ENCODE results near the gene PTPN18. TPM values are rescaled to one million over a fixed set of nuclear protein-coding genes. Genes with fewer than 3 reads are reported as not detected.

Gene PTPN18
- total RNA-seq, 1 donor from 2014 or later = 30.2 TPM

DNA sequence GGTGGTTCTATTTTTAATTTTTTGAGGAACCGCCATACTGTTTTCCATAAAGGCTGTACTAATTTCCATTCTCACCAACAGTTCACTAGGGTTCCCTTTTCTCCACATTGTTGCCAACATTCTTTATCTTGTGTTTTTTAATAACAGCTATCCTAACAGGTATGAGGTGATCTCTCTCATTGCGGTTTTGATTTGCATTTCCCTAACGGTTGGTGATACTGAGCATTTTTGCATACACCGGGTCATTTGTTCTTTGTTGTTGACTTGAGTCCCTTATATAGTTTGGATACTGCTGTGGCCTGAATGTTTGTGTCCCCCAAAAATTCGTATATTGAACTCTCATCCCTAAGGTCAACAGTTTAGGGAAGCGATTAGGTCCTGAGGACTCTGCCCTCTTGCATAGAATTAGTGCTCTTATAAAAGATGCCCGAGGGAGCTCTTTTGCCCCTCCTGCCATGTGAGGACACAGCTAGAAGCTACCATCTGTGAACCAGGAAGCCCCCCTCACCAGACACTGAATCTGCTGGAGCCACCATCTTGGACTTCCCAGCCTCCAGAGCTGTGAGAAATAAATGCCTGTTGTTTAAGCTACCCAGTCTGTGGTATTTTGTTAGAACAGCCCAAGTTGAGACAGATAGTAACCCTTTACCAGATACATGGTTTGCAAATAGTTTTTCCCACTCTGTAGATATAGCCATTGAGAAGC lies 8.5 kb upstream of the PTPN18 start:
- peaks cover 19% of the 10 kb centered on the region for H3K4me1 Mint-ChIP-seq (ENCODE audit: unreplicated experiment)
- no peak for DNase-seq (ENCODE audit: extremely low spot score, unreplicated experiment)
- H3K9me3 Mint-ChIP-seq (ENCODE audit: unreplicated experiment) = no peaks in the 10 kb centered on the region
- no peak overlapping the region for H3K4me3 Mint-ChIP-seq (ENCODE audit: unreplicated experiment)
- no peak overlapping the region for H3K27ac Mint-ChIP-seq (ENCODE audit: unreplicated experiment)
- peaks cover 29% of the 10 kb centered on the region for H3K36me3 Mint-ChIP-seq (ENCODE audit: unreplicated experiment)
- TF ChIP-seq, protein P1, sequence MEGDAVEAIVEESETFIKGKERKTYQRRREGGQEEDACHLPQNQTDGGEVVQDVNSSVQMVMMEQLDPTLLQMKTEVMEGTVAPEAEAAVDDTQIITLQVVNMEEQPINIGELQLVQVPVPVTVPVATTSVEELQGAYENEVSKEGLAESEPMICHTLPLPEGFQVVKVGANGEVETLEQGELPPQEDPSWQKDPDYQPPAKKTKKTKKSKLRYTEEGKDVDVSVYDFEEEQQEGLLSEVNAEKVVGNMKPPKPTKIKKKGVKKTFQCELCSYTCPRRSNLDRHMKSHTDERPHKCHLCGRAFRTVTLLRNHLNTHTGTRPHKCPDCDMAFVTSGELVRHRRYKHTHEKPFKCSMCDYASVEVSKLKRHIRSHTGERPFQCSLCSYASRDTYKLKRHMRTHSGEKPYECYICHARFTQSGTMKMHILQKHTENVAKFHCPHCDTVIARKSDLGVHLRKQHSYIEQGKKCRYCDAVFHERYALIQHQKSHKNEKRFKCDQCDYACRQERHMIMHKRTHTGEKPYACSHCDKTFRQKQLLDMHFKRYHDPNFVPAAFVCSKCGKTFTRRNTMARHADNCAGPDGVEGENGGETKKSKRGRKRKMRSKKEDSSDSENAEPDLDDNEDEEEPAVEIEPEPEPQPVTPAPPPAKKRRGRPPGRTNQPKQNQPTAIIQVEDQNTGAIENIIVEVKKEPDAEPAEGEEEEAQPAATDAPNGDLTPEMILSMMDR (IDR thresholded peaks at IDR 0.05) = no peak
- H3K27me3 Mint-ChIP-seq (ENCODE audit: unreplicated experiment) = no peaks in the 10 kb centered on the region

GRCh38 chr2:130349174-130349573 lies 6.7 kb upstream of the PTPN18 start:
- peaks cover 29% of the 10 kb centered on the region for H3K36me3 Mint-ChIP-seq (ENCODE audit: unreplicated experiment)
- TF ChIP-seq, protein P1 (IDR thresholded peaks at IDR 0.05) = no peak
- DNase-seq (ENCODE audit: extremely low spot score, unreplicated experiment) = no peak
- H3K9me3 Mint-ChIP-seq (ENCODE audit: unreplicated experiment) = no peaks in the 10 kb centered on the region
- H3K27me3 Mint-ChIP-seq (ENCODE audit: unreplicated experiment) = no peaks in the 10 kb centered on the region
- no peak overlapping the region for H3K27ac Mint-ChIP-seq (ENCODE audit: unreplicated experiment)
- H3K4me1 Mint-ChIP-seq (ENCODE audit: unreplicated experiment) = peaks cover 16% of the 10 kb centered on the region
- H3K4me3 Mint-ChIP-seq (ENCODE audit: unreplicated experiment) = no peak overlapping the region

GRCh38 chr2:130351711-130352110 lies 4.1 kb upstream of the PTPN18 start:
- no peak overlapping the region for H3K4me3 Mint-ChIP-seq (ENCODE audit: unreplicated experiment)
- no peaks in the 10 kb centered on the region for H3K27me3 Mint-ChIP-seq (ENCODE audit: unreplicated experiment)
- no peak overlapping the region for H3K27ac Mint-ChIP-seq (ENCODE audit: unreplicated experiment)
- H3K36me3 Mint-ChIP-seq (ENCODE audit: unreplicated experiment) = peaks cover 15% of the 10 kb centered on the region
- H3K4me1 Mint-ChIP-seq (ENCODE audit: unreplicated experiment) = peaks cover 24% of the 10 kb centered on the region
- TF ChIP-seq, protein P1 (IDR thresholded peaks at IDR 0.05) = no peak
- peak; percentile 73 for DNase-seq (ENCODE audit: extremely low spot score, unreplicated experiment)
- no peaks in the 10 kb centered on the region for H3K9me3 Mint-ChIP-seq (ENCODE audit: unreplicated experiment)

GRCh38 chr2:130352237-130352636 lies 3.6 kb upstream of the PTPN18 start:
- Mint-ChIP-seq H3K4me1 (ENCODE audit: unreplicated experiment) (peaks cover 24% of the 10 kb centered on the region), H3K27me3 (ENCODE audit: unreplicated experiment) (no peaks in the 10 kb centered on the region), H3K36me3 (ENCODE audit: unreplicated experiment) (peaks cover 11% of the 10 kb centered on the region), H3K4me3 (ENCODE audit: unreplicated experiment) (no peak overlapping the region), H3K9me3 (ENCODE audit: unreplicated experiment) (no peaks in the 10 kb centered on the region), H3K27ac (ENCODE audit: unreplicated experiment) (no peak overlapping the region)
- TF ChIP-seq, protein P1 (IDR thresholded peaks at IDR 0.05) = no peak
- DNase-seq (ENCODE audit: extremely low spot score, unreplicated experiment) = no peak

- no peak overlapping the region for H3K4me3 Mint-ChIP-seq (ENCODE audit: unreplicated experiment)
- DNase-seq (ENCODE audit: extremely low spot score, unreplicated experiment) = peak; percentile 64
- H3K36me3 Mint-ChIP-seq (ENCODE audit: unreplicated experiment) = no peaks in the 10 kb centered on the region
- no peaks in the 10 kb centered on the region for H3K9me3 Mint-ChIP-seq (ENCODE audit: unreplicated experiment)
- TF ChIP-seq, protein P1 (IDR thresholded peaks at IDR 0.05) = no peak
- H3K4me1 Mint-ChIP-seq (ENCODE audit: unreplicated experiment) = peaks cover 24% of the 10 kb centered on the region
- H3K27me3 Mint-ChIP-seq (ENCODE audit: unreplicated experiment) = no peaks in the 10 kb centered on the region
- no peak overlapping the region for H3K27ac Mint-ChIP-seq (ENCODE audit: unreplicated experiment)
These were observed 2.3 kb upstream of the PTPN18 start for GRCh38 chr2:130353291-130354138.
